OCI-LY3 (cell line): ENCODE results near the gene ITSN1.

Experiments
- H2AFZ ChIP-seq: fragments of 200-600, 300-600 bp; shearing (Covaris generic); 2 replicates; pipeline ENCODE4 v1.6.0; 2014; ENCODE audit warnings: antibody characterized with exemption, low read depth, low read length
- H3K27ac ChIP-seq: fragments of 200-600, 300-600 bp; sonication (generic); 2 replicates; pipeline ENCODE4 v1.5.1; 2014; ENCODE audit warnings: mild to moderate bottlenecking, low read length, moderate library complexity, mixed read lengths
- H3K27me3 ChIP-seq: fragments of 200-600, 300-600 bp; sonication (generic); 2 replicates; pipeline ENCODE4 v1.6.1; 2014; ENCODE audit warnings: low read depth, low read length, mixed read lengths
- H3K36me3 ChIP-seq: fragments of 200-600, 300-600 bp; sonication (generic); replicated peaks from 2 replicates; pipeline ENCODE3; 2014; ENCODE audit warnings: low read depth, low read length, mixed read lengths
- H3K4me1 ChIP-seq: fragments of 300-600, 200-600 bp; sonication (generic); 2 replicates; pipeline ENCODE4 v1.6.1; 2014; ENCODE audit warnings: low read length, mixed read lengths
- H3K4me2 ChIP-seq: fragments of 200-600, 300-600 bp; sonication (generic); 2 replicates; pipeline ENCODE4 v1.6.1; 2014; ENCODE audit warnings: low read length, mixed read lengths
- H3K4me3 ChIP-seq: fragments of 300-600, 200-600 bp; sonication (generic); 2 replicates; pipeline ENCODE4 v1.5.1; 2014; ENCODE audit warnings: antibody characterized with exemption, mild to moderate bottlenecking, low read length, moderate library complexity
- H3K79me2 ChIP-seq: fragments of 300-600, 200-600 bp; shearing (Covaris generic); 2 replicates; pipeline ENCODE4 v1.6.1; 2014; ENCODE audit warnings: mild to moderate bottlenecking, low read length, mixed read lengths
- H3K9ac ChIP-seq: fragments of 300-600, 200-600 bp; shearing (Covaris generic); 2 replicates; pipeline ENCODE4 v1.6.0; 2014; ENCODE audit warnings: mild to moderate bottlenecking, low read length, moderate library complexity
- H3K9me3 ChIP-seq: fragments of 200-600, 300-600 bp; shearing (Covaris generic); 2 replicates; pipeline ENCODE4 v1.6.1; 2014; ENCODE audit warnings: low read length, mixed read lengths; ENCODE audit not compliant: insufficient read depth
- H4K20me1 ChIP-seq: fragments of 200-600, 300-600 bp; sonication (generic); 2 replicates; pipeline ENCODE4 v1.6.1; 2016; ENCODE audit warnings: low read length, mixed read lengths; ENCODE audit not compliant: insufficient read depth
- CTCF ChIP-seq: fragments of 200-600, 300-600 bp; sonication (generic); IDR thresholded peaks from 2 replicates; pipeline ENCODE4 v1.5.1; 2014; ENCODE audit warnings: antibody characterized with exemption, low read length, low read depth
- EZH2phosphoT487 ChIP-seq: fragments of 200-600 bp; shearing (Covaris generic); IDR thresholded peaks from 2 replicates; pipeline ENCODE4 v1.6.1; 2018; ENCODE audit warnings: antibody characterized with exemption, mixed run types, low read depth

Gene ITSN1

DNA sequence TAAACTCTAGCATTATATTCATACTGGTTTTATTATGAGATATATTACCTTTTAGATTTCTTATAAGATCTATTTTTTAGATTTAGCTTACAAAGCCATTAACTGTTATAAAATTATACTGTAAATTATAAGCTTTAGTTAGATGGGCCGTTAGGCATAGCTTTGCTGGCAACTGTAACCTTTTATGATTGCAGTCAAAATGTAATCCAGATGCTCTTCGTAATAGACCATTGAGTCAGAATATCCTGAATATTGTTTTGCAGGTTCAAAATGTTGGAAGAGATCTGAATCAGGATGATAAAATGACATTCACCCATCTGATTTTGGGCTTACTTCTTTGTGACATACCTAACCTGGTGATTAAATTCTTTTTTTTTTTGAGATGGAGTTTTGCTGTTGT, 20.9 kb downstream of the ITSN1 start:
- no peaks in the 10 kb centered on the region for H3K79me2 ChIP-seq
- H3K27ac ChIP-seq: no peak overlapping the region
- no peak overlapping the region for H3K4me2 ChIP-seq
- H3K36me3 ChIP-seq: no peaks in the 10 kb centered on the region
- H3K4me3 ChIP-seq: no peak overlapping the region
- H3K9me3 ChIP-seq: no peaks in the 10 kb centered on the region
- no peaks in the 10 kb centered on the region for H3K27me3 ChIP-seq
- TF ChIP-seq CTCF (no peak), EZH2phosphoT487 (no peak)
- H3K4me1 ChIP-seq: peaks cover 4% of the 10 kb centered on the region; the same call in 1 of the 2 replicates
- H3K9ac ChIP-seq: no peak overlapping the region
- H2AFZ ChIP-seq: no peak overlapping the region
- no peaks in the 10 kb centered on the region for H4K20me1 ChIP-seq

- no peak overlapping the region for H3K9ac ChIP-seq
- H3K27ac ChIP-seq: no peak overlapping the region
- H4K20me1 ChIP-seq: no peaks in the 10 kb centered on the region
- no peak overlapping the region for H2AFZ ChIP-seq
- H3K4me3 ChIP-seq: no peak overlapping the region
- no peaks in the 10 kb centered on the region for H3K79me2 ChIP-seq
- H3K4me2 ChIP-seq: no peak overlapping the region
- peaks cover 6% of the 10 kb centered on the region; the same call in 1 of the 2 replicates for H3K4me1 ChIP-seq
- no peaks in the 10 kb centered on the region for H3K9me3 ChIP-seq
- no peaks in the 10 kb centered on the region for H3K27me3 ChIP-seq
- no peaks in the 10 kb centered on the region for H3K36me3 ChIP-seq
- TF ChIP-seq CTCF: no peak
- no peak for TF ChIP-seq EZH2phosphoT487
Measured at GRCh38 chr21:33664135-33664534, 21.8 kb downstream of the ITSN1 start.

DNA sequence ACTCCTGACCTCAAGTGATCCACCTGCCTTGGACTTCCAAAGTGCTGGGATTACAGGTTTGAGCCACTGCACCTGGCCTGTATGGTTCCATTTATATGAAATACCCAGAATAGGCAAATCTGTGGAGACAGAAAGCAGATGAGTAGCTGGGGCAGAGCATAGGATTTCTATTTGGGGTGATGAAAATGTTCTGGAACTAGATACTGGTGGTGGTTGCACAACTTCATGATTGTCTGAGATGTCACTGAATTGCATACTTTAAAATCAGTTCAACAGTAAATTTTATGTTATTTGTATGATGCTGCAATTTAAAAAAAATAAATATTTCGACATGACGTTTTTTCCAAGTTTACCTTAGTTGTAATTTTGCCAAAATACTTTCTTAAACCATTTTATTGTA, 23.9 kb downstream of the ITSN1 start:
- TF ChIP-seq CTCF: no peak
- H3K9ac ChIP-seq: no peak overlapping the region
- no peak overlapping the region for H3K4me3 ChIP-seq
- no peak overlapping the region for H3K27ac ChIP-seq
- H3K4me2 ChIP-seq: no peak overlapping the region
- no peaks in the 10 kb centered on the region for H3K9me3 ChIP-seq
- H2AFZ ChIP-seq: no peak overlapping the region
- no peaks in the 10 kb centered on the region for H3K27me3 ChIP-seq
- H3K4me1 ChIP-seq: peaks cover 8% of the 10 kb centered on the region
- H3K36me3 ChIP-seq: no peaks in the 10 kb centered on the region
- 0 out of 2 replicates have a peak, but pooled peaks cover 3% of the 10 kb centered on the region for H4K20me1 ChIP-seq
- H3K79me2 ChIP-seq: no peaks in the 10 kb centered on the region

DNA sequence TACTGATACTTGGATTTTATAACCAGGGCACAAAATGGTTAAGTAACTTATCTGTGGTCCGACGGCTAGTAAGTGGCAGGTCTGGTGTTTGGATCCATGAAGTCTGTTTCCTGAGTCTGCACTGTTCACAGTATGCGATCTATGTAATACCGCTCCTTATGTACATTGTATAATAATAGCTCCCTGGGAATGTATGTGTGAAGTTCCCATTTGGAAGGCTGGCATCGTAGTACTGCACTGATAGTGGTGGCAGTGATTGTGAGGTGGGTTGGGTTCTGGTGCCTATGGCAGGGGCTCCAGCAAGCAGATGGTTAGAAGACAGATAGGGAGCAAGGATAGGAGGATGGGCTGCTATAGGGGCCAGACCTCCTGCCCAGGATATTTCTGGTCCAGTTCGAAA, 25.3 kb downstream of the ITSN1 start:
- Histone ChIP-seq H4K20me1 (0 out of 2 replicates have a peak, but pooled peaks cover 3% of the 10 kb centered on the region), H3K36me3 (no peaks in the 10 kb centered on the region), H3K27ac (no peak overlapping the region), H3K79me2 (no peaks in the 10 kb centered on the region), H3K9ac (no peak overlapping the region), H2AFZ (no peak overlapping the region), H3K9me3 (no peaks in the 10 kb centered on the region), H3K4me1 (peaks cover 8% of the 10 kb centered on the region), H3K4me2 (no peak overlapping the region), H3K27me3 (no peaks in the 10 kb centered on the region), H3K4me3 (no peak overlapping the region)
- TF ChIP-seq EZH2phosphoT487: no peak
- TF ChIP-seq CTCF: no peak
